GM08714 (cell line): ENCODE data around the gene CFAP65.

Experiments
- H3K4me3 ChIP-seq: fragments of 200-500 bp; sonication (Bioruptor generic); 2 replicates; pipeline ENCODE4 v1.5.1; 2014; ENCODE audit warnings: mild to moderate bottlenecking, low read length, inconsistent platforms
- ZNF274 ChIP-seq: IDR thresholded peaks from 2 replicates; pipeline ENCODE4 v1.6.1; 2012; ENCODE audit warnings: mild to moderate bottlenecking, low read depth, low read length

The CFAP65 gene

DNA sequence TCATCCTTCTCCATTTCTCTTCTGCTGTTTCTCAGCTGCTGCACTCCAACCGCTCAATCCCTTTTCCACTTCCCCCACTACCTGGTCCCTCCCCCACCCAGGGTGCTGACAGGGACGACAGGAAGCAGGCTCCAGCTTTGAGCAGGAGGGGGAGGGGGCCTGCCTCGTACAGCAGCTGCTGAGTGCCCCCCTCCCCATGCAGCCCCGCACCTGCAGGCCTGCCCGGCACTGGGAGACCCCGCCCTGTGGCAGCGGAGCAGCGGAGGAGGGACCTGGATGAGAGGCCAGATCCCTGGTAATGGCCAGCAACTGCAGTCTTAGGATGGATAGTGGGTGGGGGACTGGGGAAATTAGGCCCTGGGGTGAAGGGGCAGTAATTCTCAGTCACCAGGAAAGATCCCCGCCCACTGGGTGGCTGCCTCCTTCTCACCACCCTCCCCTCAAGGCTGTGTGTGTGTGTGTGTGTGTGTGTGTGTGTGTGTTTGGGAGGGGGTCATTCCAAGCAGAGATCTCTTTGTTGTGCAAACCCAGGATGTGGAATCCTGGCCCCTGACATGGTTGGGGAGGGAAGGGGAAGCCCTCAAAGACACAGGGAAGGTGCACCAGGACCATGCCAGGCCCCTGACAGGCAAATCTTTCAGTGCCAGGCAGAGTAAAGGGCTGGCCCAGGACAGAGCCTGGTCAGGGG lies 41.3 kb downstream of the CFAP65 start:
- no peak overlapping the region for H3K4me3 ChIP-seq
- TF ChIP-seq ZNF274 = no peak

DNA sequence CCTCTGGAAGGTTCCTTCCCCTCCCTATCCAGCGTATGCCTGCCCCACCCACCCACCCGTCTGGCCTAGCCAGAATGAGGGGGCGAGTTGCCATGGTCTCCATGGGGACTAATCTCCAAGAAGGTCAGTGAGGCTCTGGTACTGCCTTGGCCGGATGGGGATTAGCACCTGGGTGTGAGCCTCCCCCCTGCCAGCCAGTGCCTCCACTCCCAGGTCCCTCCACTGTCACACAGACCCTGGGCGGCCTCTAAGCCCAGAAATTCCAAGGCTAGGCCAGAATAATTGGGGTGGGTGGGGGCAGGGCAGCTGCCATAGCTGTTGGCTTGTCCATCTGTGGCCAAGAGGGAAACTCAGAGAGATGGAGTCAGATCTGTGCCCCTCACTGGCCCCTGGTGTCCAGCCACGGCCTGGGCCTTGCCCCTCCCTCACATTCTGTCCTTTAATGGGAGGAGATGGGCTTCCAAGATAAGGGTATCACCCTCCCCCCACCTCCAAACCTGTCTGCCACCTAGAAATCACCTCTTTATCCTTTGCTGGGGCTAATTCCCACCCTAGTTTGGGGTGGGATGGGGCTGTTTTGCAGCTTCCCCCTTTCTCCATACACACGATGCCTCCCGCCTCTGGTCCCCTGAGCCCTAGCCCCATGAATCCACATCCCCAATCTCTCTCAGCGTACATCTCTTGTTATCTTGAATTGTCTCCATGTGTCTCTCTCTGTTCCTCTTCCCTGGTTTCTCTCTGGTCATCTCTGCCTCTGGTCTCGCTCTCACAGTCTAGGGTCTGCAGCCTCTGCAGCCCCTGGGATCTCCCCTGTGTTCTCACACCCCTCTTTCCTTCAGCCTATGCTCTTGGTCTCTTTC lies 42.1 kb downstream of the CFAP65 start:
- no peak overlapping the region for H3K4me3 ChIP-seq
- no peak for TF ChIP-seq ZNF274

DNA sequence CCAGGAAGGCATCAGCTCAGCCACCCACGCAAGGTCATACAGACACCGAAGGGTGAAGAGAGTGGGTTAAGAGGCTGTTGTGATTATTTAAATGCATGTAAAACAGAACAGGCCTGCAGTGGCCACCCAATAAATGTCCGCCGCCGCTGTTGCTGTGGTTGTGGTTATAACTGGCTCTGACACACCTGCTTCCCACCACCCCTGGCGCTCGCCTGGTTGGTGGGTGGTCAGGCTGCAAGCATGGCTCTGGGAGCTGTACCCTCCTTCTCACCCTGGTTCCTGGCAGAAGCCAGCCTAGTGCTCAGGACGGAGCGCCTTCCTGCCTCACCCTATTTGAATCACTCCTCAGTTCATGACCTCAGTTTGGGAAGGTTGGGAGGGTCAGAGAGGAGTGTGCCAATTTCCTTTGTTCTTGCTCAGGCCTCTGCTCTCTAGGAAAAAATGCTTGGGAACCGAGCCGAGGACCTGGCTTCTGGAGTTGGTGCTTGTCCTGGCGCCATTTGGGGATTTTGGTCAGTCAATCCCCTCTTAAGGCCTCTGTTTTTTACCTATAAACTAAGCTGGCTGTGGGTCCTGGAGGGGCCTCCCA lies 42.8 kb downstream of the CFAP65 start:
- TF ChIP-seq ZNF274 = no peak
- no peak overlapping the region for H3K4me3 ChIP-seq

DNA sequence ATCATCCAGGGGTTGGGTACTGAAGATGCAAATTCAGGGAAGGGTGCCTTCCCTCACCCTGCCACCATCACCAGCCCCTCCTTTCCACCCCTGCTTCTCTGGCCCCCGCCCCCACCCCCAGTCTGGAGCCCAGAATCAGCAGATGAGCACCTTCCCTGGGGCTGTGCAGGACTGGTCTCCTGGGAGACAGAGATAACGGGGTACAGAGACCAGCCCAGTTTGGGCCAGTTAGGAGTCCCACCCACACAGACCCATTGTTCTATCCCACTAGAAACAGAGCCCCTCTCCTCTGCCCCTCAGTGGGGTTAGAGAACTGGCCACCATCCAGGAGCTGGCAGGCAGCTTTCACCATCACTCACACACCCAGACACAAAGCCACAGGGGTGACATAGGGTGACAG lies 43.6 kb downstream of the CFAP65 start:
- H3K4me3 ChIP-seq = no peak overlapping the region

DNA sequence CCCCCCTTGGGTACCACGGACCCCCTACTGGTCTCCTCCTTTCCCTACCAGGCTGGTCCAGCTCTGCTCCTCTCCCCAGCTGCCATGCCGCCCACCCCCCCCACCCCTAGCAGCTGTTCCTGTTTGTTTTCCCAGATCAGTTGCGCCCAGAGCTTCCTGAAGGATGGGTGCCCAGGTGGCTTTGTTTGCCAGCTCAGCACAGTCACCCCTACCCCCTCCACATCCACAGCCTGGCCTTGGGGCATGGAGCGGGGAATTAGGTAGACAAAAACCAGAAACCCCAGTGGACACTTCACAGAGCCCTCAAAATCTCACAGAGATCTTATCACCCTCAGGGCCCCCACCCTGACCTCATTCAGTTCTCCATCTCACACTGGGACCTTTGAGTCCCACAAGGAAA lies 44.4 kb downstream of the CFAP65 start:
- no peak overlapping the region for H3K4me3 ChIP-seq
- TF ChIP-seq ZNF274 = no peak

More for the DNA sequence above, 43.6 kb downstream of the CFAP65 start:
- no peak for TF ChIP-seq ZNF274

DNA sequence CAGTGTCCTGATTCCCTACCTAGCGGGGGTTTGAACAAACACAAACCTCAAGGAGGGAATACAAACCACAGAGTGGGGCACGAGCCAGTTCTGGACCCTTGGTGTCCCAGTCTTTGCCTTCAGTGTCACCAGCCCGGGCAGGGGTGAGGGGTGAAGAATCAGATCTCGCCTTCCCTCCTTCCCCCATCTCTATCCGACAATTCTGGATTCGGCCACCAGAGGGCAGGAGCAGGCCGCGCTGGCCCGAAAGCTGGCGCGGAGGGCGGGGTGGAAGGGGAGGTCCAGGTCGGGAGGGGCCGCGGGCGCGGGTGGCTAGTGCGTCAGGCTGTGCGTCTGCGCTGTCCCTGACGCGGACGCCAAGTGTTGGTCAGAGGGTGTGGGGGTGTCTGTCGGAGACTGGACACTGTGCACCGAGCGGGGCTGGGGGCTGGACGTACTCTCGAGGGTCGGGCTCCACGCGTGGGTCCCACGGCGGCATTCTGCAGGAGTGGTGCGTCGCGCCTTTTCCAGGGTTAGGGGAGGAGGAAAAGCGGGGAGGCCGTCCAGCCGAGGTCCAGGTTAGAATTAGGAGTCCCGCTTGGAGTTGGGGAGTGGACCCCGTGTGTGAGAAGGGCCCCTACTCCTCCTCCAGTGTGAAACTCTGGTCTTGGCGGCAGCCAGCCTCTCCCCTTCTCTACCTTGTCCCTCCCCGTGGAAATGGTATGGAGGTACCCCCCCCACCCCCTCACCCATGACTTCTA lies 45.2 kb downstream of the CFAP65 start:
- no peak for TF ChIP-seq ZNF274
- no peak overlapping the region for H3K4me3 ChIP-seq

DNA sequence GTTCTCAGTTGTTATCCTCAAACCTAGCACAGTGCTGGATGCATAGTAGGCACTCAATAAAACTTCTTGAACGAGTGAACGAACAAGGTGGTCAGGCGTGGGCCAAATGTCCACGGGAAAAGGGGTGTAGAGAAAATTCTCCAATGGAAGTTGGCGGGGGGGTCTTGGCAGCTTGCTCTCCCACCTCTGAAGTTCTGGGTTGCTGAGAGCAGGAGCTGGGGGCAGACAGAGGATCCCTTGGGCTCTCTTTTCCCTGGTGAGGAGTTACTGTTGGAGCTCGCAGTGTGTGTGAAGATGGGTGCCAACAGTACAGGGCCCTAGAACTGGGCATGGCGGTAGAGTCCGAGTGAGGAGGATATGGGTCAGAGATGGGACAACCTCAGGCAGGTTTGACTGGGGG lies 45.8 kb downstream of the CFAP65 start:
- H3K4me3 ChIP-seq = no peak overlapping the region
- TF ChIP-seq ZNF274 = no peak

DNA sequence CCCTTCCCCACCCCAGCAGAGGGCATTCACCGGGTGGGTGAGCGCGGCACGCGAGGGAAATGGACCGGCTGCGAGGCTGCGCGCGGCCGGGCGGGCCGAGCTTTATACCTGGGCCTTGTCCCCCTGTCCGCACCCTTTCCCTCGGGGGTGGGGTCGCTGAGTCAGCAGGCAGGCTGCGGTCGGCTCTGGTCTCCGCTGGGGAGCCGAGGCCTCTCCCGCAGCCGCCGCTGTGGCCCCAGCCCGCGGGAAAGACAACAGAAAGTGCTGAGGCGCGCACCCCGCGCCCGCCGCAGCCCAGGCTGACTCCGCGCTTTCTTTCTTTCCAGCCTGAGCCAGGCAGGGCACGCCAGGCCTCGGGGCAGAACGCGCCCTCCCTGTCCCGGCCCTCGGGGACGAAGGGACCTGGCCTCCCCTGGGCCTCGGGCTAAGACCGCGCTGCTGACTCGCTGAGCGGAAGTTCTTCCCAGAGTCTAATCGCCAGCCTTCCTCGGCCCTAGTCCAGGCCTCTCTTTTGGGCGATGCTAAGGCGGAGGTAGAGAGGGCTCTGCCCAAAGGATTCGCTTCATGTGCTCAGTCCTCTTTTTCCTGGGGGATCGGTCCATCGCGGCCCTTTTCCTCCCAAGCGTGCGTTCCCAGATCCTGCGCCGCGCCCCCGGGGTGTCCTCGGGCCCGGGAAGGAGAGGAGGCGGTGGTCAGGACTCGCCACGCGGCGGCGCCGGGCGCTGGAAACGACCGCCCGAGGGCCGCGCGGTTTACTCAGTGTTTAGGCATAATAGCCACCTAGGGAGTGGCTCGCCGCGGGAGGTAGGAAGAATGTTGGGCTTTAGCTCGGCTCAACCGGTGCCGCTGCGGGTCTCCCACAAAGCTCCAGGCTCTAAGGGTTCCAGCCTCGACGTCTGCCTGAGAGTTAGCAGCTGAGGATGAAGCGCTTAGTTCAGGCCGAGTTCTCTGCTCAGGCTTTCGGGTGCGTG lies 47.7 kb downstream of the CFAP65 start, which contains the start of gene CRYBA2:
TSS of gene CRYBA2 (minus strand) at position 78 of the 971 bp plus-strand sequence. CDS start 246 bp downstream, outside the sequence.
- no peak for TF ChIP-seq ZNF274
- no peak within 1 kb of the TSS for H3K4me3 ChIP-seq

DNA sequence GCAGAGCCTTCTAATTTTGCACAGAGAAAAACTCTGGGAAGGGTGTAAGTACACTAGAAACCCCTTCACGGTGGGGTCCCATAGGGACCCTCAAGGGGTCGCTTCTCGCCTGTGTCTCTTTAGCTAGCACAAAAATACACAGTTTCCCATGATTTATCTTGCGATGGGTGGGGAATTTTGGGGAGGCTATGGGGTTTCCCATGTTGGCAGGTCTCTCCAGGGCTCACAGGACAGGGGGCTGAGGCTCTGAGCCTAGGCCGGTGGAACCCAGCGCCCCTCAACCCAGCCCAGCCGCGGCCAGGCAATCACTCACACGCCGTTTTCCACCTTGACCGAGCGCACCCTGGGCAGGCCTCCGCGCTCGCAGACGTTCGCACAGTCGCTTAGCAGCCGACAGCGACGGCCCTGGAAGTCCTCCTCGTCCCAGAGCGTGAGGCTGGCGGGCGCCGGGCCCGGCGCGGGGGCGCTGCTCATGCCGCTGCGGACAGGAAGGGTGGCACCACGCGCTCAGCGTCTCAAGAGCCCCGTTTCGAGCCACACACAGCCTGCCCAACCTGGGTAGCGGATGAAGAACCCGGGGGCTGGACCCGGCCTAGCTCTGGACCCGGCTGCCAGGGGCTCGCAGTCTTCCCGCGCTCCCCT lies 48.5 kb downstream of the CFAP65 start:
- no peak for TF ChIP-seq ZNF274
- no peak overlapping the region for H3K4me3 ChIP-seq

DNA sequence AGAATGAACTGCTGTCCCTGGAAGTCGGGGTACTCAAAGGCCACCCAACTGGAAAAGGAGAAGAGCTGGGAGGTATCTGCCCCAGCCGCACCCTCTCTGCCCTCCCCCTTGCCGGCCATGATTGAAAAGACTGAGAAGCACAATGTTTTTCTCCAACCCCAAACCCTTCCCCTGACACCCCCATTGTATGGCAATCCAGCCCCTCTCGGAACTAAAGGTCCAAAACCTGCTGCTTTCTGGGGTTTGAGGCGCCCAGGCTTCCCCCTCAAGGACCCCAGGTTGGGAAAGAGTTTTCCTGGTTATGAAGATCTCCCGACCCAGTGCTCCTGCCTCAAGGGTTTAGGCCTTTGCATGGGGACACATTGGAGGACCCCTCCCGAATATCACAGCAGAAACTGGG lies 49.1 kb downstream of the CFAP65 start:
- no peak for TF ChIP-seq ZNF274
- no peak overlapping the region for H3K4me3 ChIP-seq

DNA sequence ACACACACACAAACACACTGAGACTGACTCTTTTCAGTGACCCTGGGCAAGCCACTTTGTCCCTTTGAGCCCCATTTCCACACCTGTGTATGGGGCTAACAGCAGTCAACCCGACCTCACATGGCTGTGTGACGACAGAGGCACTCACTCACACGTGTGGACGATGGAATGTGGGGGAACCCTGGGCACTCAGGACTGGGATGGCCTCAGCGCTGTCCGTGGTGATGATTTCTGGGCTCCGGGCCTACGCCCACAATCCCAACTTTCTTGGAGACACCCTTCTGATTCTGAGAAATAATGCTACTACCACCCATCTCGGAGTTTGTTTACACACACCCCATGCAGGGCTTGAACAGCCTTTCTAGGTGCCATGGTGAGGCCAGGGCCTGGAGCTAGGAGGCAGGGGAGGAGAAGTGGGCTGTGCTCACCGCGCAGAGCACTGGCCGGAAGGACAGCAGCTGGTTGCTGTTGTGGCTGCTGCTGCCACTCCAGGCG lies 49.6 kb downstream of the CFAP65 start:
- no peak overlapping the region for H3K4me3 ChIP-seq
- no peak for TF ChIP-seq ZNF274

DNA sequence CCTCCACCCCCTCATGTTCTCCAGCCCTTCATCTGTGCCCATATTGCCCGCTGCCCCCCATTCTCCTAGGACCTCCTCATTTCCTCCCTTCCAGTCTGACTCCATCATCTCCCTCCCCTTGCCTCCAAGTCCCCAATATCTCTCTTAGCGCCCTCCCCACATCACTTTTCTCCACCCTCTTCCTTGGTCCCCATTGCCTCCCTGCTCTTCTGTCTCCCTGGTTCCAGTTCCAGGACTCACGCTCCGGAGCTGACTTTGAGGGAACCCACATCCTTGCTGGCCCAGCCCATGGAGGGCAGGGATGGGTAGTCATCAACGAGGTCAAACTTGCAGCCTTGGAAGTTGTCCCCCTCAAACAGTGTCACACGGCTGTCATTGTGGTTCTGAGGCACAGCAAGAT lies 50.7 kb downstream of the CFAP65 start:
- TF ChIP-seq ZNF274 = no peak
- no peak overlapping the region for H3K4me3 ChIP-seq

DNA sequence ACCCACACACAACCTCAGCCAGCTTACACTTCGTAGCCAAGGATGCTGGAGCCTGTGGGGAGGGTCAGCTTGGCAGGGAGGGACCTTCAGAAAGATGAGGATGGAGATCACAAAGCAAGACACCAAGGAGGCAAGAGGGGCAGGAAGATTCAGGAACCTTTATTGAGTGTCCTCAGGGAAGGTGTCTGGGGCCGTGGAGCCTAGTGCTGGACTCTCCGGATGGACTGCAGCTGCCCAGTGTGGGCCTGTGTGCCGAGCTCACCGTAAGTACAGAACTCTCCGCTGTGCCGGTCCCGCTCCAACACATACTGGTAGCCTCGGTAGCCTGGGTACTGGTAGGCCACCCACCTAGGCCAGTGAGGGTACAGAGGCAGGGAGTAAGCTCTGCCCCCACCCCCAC lies 51.3 kb downstream of the CFAP65 start:
- TF ChIP-seq ZNF274 = no peak
- no peak overlapping the region for H3K4me3 ChIP-seq
